ENCODE measurements around the gene TAS2R31.
A peak's percentile ranks its signal among the peaks of the same experiment; 100 is the strongest.
"Not testable (repeated sequence)": the region's sequence is repeated elsewhere in the genome, so short reads cannot be mapped to it uniquely, and the experiment has no call there.

TAS2R31 gene, protein sequence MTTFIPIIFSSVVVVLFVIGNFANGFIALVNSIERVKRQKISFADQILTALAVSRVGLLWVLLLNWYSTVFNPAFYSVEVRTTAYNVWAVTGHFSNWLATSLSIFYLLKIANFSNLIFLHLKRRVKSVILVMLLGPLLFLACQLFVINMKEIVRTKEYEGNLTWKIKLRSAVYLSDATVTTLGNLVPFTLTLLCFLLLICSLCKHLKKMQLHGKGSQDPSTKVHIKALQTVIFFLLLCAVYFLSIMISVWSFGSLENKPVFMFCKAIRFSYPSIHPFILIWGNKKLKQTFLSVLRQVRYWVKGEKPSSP

DNA sequence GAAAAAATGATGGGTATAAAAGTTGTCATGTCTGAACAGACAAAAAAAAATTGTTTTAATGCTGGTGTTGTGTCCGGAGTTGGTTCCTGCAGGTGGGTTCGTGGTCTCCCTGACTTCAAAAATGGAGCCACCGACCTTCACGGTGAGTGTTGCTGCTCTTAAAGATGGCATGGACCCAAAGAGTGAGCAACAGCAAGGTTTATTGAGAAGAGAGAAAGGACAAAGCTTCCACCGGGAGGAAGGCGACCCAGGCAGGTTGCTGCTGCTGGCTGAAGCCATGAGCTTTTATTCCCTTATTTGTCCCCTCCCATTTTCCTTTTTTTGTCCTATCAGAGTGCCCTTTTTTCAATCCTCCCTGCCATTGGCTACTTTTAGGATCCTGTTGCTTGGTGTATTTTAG is at the start of gene TAS2R31:
Gene TAS2R31, minus strand, starts transcription at position 101 of the 400 bp plus-strand sequence. Its CDS starts 72 bp downstream, at position 29.
- DNase-seq, result no peak

DNA sequence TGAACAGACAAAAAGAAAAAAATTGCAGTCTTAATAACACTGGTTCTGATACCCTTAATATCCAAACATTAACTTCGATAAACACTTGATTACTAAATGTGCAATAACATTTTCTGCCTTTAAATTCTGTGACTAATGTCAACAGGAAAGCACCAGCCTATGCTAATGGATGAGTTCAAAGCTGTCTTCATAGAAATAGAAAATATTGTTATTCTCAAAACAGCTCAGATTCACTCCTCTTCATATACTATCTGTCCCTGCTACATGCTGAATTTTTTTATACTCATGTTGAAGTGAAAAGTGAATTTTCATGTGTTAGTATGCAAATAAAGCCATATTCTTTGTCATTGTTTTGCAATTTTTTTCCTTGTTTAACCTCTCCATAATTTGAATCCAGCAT is 47.0 kb upstream of the TAS2R31 start:
- DNase-seq, result no peak

DNA sequence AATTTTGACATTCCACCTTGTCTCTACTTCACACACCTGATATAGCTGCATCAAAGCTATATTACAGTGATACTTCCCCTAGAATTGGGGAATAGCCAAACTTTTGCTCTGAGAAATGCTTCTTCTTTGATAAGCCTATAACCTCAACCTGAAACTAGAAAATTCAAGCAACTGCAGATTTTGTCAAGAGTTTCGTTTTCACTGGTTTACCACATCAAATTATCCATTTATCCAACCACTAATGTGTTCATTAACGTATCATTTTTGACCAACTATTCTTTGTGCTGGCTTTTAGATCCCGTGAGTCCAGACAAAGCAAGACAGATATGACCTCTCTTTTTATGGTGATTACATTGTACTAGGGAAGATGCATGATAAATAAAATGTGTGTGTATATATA is 44.4 kb upstream of the TAS2R31 start:
- no peak for DNase-seq

GRCh38 chr12:11071414-11071813 is 40.2 kb upstream of the TAS2R31 start:
- no peak for DNase-seq

GRCh38 chr12:11070999-11071398 is 39.8 kb upstream of the TAS2R31 start:
- DNase-seq, result no peak

- no peak for DNase-seq
Measured at GRCh38 chr12:11069854-11070365, 38.7 kb upstream of the TAS2R31 start.

- no peak for DNase-seq
Measured at GRCh38 chr12:11067514-11067913, 36.3 kb upstream of the TAS2R31 start.

- not testable (repeated sequence) for DNase-seq
Measured at GRCh38 chr12:11062194-11062593, 31.0 kb upstream of the TAS2R31 start, which contains the start of gene TAS2R46. Gene TAS2R46, minus strand, starts transcription at chr12:11062294. Its CDS starts 0 bp downstream, at chr12:11062294.

DNA sequence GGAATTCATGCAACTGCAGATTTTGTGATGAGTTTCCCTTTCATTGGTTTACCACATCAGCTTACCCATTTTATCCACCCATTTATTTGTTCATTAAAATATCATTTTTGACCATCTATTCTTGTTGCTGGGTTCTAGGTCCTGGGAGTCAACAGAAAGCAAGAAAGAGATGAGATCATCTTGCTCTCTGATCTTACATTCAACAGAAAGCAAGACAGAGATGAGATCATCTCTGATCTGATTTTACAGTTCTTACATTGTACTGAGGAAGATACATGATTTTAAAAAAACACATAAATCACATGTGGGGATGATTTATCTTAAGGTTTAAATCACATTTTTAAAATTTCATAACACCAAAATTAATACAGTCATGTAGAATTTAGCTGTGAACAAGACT is 28.6 kb upstream of the TAS2R31 start:
- DNase-seq, result no peak

DNA sequence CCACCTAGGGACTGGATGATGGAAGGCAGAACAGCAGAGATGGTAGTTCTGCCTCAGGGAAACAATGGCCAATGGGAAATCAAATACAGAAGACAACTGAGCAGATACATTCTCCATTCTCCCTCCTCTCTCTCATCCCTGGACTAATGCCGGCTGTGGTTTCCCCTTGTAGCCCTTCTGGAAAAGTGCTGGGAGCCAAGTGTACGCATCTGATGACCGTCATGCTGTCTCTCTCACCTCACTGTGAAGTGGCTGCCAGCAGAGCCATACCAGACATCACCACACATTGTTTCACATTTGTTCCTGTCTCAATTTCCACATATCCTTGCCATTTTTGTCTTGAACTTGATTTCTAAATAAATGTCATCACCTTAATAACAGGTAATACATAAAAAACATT is 27.8 kb upstream of the TAS2R31 start:
- DNase-seq, result no peak

- DNase-seq, result no peak
Measured at GRCh38 chr12:11055306-11055705, 24.1 kb upstream of the TAS2R31 start.

- DNase-seq, result not testable (repeated sequence)
Measured at GRCh38 chr12:11049806-11050531, 18.8 kb upstream of the TAS2R31 start.

DNA sequence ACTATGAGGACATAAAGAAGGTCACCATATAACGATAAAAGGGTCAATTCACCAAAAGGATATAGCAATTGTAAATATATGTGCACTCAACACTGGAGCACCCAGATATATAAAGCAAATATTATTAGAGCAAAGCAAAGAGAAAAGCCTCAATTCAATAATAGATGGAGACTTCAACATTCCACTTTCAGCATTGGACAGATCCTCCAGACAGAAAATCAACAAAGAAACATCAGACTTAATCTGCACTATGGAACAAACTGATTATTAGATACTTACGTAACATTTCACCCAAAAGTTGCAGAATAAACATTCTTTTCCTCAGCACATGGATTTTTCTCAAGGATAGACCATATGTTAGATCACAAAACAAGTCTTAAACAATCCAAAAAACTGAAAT is 10.2 kb upstream of the TAS2R31 start:
- DNase-seq, result not testable (repeated sequence)

DNA sequence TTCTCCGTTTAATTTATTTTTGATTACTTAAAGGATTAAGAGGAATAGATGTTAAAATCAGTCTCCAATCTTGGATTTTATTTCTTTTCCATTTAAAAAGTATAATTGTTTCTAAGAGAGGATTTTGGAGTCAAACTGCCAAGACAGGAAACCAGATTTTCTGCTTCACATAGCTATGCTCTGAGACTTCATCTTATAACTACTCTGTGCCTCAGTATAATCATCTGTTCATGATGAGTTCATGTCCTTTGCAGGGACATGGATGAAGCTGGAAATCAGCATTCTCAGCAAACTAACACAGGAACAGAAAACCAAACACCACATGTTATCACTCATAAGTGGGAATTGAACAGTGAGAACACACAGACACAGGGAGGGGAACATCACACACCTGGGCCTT is 9.0 kb upstream of the TAS2R31 start:
- no peak for DNase-seq

GRCh38 chr12:11039171-11039570 is 8.0 kb upstream of the TAS2R31 start:
- no peak for DNase-seq

DNA sequence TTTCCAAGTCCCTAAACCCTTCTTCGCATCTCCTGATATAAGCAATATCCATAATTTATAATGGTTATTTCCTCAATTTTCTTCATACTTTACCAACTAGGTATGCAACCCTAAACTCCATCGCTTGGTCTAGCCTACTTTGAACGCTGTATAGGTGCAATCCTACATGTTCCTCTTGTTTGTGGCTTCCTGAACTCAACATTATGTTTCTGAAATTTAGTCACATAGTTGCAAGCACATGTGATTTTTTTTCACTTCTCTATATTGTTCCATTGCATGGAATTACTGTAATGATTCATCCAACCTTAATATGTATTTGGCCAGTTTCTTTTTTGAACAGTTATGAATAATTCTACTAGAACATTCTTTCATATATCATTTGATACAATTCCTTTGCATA is 2.8 kb upstream of the TAS2R31 start:
- not testable (repeated sequence) for DNase-seq

- DNase-seq, result no peak
Measured at GRCh38 chr12:11026118-11026517, 5.1 kb downstream of the TAS2R31 start.

DNA sequence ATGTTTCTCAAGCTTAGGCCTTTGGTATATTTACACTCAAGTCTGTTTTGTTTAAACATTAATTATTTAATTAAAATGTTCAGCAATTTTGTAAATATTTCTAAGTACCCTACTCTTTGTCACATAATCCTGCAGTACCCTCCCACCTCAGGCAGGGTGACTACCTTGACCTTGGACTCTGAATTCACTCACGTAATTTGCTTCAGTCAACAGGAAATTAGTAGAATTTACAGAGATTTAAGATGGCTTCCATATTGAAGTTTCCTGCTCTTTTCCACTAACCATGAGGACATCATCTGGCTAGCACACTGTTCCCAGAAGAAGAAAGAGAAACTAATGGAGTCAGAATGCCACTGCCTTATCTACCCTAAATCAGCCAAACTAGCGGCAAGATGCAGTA is 7.8 kb downstream of the TAS2R31 start:
- DNase-seq, result peak; percentile 33

GRCh38 chr12:11022520-11022919 is 8.7 kb downstream of the TAS2R31 start, which contains the start of gene TAS2R19:
Gene TAS2R19, minus strand, starts transcription at chr12:11022620. Its CDS starts 49 bp downstream, at chr12:11022571.
- DNase-seq, result no peak

DNA sequence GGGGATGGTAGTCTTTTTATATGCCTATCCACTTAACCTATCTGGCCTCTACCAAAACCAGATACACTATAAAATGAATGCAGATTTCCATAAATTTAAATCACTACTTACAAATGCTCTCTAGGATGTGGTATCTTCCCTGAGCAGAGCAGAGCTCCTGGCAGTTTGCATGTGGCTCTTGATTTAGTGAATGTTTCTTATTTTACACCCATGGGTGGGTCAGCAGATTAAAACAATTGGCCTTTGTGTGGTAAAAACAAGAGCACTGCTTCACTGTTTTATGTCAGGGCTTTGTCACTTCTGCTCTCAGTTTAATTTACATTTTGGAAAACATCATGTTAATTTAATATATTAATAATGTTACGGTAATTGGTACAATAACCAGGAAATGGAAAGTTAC is 14.3 kb downstream of the TAS2R31 start:
- DNase-seq, result peak; percentile 49

- DNase-seq, result no peak
Measured at GRCh38 chr12:11015775-11016430, 15.3 kb downstream of the TAS2R31 start.

- DNase-seq, result no peak
Measured at GRCh38 chr12:11014234-11014633, 17.0 kb downstream of the TAS2R31 start.

DNA sequence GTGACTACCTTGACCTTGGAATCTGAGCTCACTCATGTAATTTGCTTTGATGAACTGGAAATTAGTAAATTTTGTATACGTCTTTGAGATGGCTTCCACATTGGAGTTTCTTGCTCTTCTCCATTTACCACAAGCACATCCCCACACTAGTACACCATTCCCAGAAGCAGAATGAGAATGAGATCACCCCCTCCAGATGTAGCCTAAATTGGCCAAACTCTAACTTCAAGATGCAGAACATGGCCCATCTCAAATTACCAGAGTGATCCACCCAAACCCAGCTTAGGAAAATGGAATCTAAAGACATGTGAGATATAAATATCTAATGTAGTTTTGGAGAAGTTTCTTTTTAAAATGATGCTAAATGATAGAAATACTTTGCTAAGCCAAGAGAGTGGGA is 23.6 kb downstream of the TAS2R31 start:
- no peak for DNase-seq
